Neural progenitor cell (in vitro differentiated cells): Measurements from ENCODE around the gene TBC1D20. TPM values are rescaled to one million over a fixed set of nuclear protein-coding genes. Genes with fewer than 3 reads are reported as not detected.

Experiments used
- DNase-seq: peaks from one replicate; pipeline ENCODE4 v3.0.0-alpha.2; 2016; ENCODE audit warnings: low spot score
- H2AFZ ChIP-seq: fragments of 200-600 bp; sonication (generic); replicated peaks from 2 replicates; pipeline ENCODE4 v1.6.1; 2016; ENCODE audit warnings: antibody characterized with exemption
- H3F3A ChIP-seq: fragments of 200-600 bp; sonication (generic); 2 replicates; pipeline ENCODE4 v1.6.1; 2016; ENCODE audit warnings: antibody characterized with exemption, low read depth
- H3K27ac ChIP-seq: fragments of 200-600 bp; sonication (generic); 2 replicates; pipeline ENCODE4 v1.5.1; 2016; ENCODE audit warnings: mild to moderate bottlenecking
- H3K27me3 ChIP-seq: fragments of 200-600 bp; sonication (generic); 2 replicates; pipeline ENCODE4 v1.6.1; 2016; ENCODE audit warnings: mild to moderate bottlenecking, moderate library complexity
- H3K36me3 ChIP-seq: fragments of 200-600 bp; sonication (generic); 2 replicates; pipeline ENCODE4 v1.5.1; 2016
- H3K4me1 ChIP-seq: fragments of 200-600 bp; sonication (generic); 2 replicates; pipeline ENCODE4 v1.6.1; 2016; ENCODE audit warnings: mixed run types
- H3K4me2 ChIP-seq: fragments of 200-600 bp; sonication (generic); 2 replicates; pipeline ENCODE4 v1.6.1; 2016
- H3K4me3 ChIP-seq: fragments of 200-600 bp; sonication (generic); 2 replicates; pipeline ENCODE4 v1.5.1; 2016
- H3K79me2 ChIP-seq: fragments of 200-600 bp; sonication (generic); 2 replicates; pipeline ENCODE4 v1.6.1; 2016; ENCODE audit warnings: low read depth
- H3K9ac ChIP-seq: fragments of 200-600 bp; sonication (generic); 2 replicates; pipeline ENCODE4 v1.6.1; 2016
- H3K9me3 ChIP-seq: fragments of 200-600 bp; sonication (generic); 2 replicates; pipeline ENCODE4 v1.5.1; 2016; ENCODE audit warnings: low read depth
- H4K20me1 ChIP-seq: fragments of 200-600 bp; sonication (generic); 2 replicates; pipeline ENCODE4 v1.6.1; 2016; ENCODE audit warnings: low read depth
- H3K27ac Mint-ChIP-seq: 3 replicates; pipeline ENCODE4 v1.8.0; 2021; ENCODE audit warnings: mixed read lengths
- H3K27me3 Mint-ChIP-seq: 2 replicates; pipeline ENCODE4 v1.8.0; 2022; ENCODE audit warnings: low read depth, mild to moderate bottlenecking, inconsistent platforms, moderate library complexity, mixed read lengths; ENCODE audit not compliant: insufficient read depth
- H3K36me3 Mint-ChIP-seq: 3 replicates; pipeline ENCODE4 v1.8.0; 2021; ENCODE audit warnings: mixed read lengths
- H3K4me1 Mint-ChIP-seq: 3 replicates; pipeline ENCODE4 v1.8.0; 2021; ENCODE audit warnings: mixed read lengths
- H3K4me3 Mint-ChIP-seq: 3 replicates; pipeline ENCODE4 v1.8.0; 2021; ENCODE audit warnings: mild to moderate bottlenecking, moderate library complexity, mixed read lengths
- H3K9me3 Mint-ChIP-seq: 3 replicates; pipeline ENCODE4 v1.8.0; 2020; ENCODE audit warnings: mixed read lengths
- CTCF ChIP-seq: fragments of 200-600 bp; sonication (generic); IDR thresholded peaks from 2 replicates; pipeline ENCODE4 v1.5.1; 2017; ENCODE audit warnings: antibody characterized with exemption, mild to moderate bottlenecking
- EZH2 ChIP-seq: fragments of 200-600 bp; sonication (generic); IDR thresholded peaks from 2 replicates; pipeline ENCODE4 v1.6.1; 2017; ENCODE audit warnings: antibody characterized with exemption, mild to moderate bottlenecking, moderate library complexity
- EZH2phosphoT487 ChIP-seq: fragments of 200-600 bp; sonication (generic); IDR thresholded peaks from 2 replicates; pipeline ENCODE4 v1.6.1; 2017; ENCODE audit warnings: antibody characterized with exemption
- total RNA-seq: library from RNA; depleted of rRNA; stranded (reverse); fragments of >200 nt; gene quantifications from 2 replicates; pipeline ENCODE4 v1.2.3, GENCODE V29; 2015; ENCODE audit warnings: low replicate concordance

The TBC1D20 gene
- total RNA-seq, 1 donor from 2014 or later = 23.2 TPM

- H3K4me3 Mint-ChIP-seq = no peak overlapping the region
- TF ChIP-seq EZH2 (no peak), CTCF (no peak), EZH2phosphoT487 (no peak)
- H3K27ac Mint-ChIP-seq = no peak overlapping the region
- H3K36me3 Mint-ChIP-seq = peaks cover 53% of the 10 kb centered on the region
- no peak for DNase-seq
- H3K4me1 ChIP-seq = no peaks in the 10 kb centered on the region
- no peak overlapping the region for H3K9ac ChIP-seq
- H3K9me3 ChIP-seq = no peaks in the 10 kb centered on the region
- H3K9me3 Mint-ChIP-seq = no peaks in the 10 kb centered on the region
- H3K4me1 Mint-ChIP-seq = no peaks in the 10 kb centered on the region
- no peaks in the 10 kb centered on the region for H3K27me3 ChIP-seq
- no peaks in the 10 kb centered on the region for H3K27me3 Mint-ChIP-seq
- no peak overlapping the region for H3K27ac ChIP-seq
- no peak overlapping the region for H3K4me2 ChIP-seq
- H3F3A ChIP-seq = peaks cover 15% of the 10 kb centered on the region
- H4K20me1 ChIP-seq = peaks cover 24% of the 10 kb centered on the region
- H3K79me2 ChIP-seq = no peaks in the 10 kb centered on the region
- no peak overlapping the region for H3K4me3 ChIP-seq
- H3K36me3 ChIP-seq = peaks cover 30% of the 10 kb centered on the region
- no peak overlapping the region for H2AFZ ChIP-seq
Measured at GRCh38 chr20:487655-488054, 25.3 kb upstream of the TBC1D20 start.

- DNase-seq = no peak
- Mint-ChIP-seq H3K4me1 (no peaks in the 10 kb centered on the region), H3K36me3 (peaks cover 47% of the 10 kb centered on the region), H3K9me3 (no peaks in the 10 kb centered on the region), H3K27me3 (no peaks in the 10 kb centered on the region), H3K4me3 (no peak overlapping the region), H3K27ac (no peak overlapping the region)
- Histone ChIP-seq H3K4me2 (no peak overlapping the region), H3K4me1 (no peaks in the 10 kb centered on the region), H3K36me3 (peaks cover 15% of the 10 kb centered on the region), H3K79me2 (no peaks in the 10 kb centered on the region), H3K9me3 (no peaks in the 10 kb centered on the region), H3K27me3 (no peaks in the 10 kb centered on the region), H3K9ac (no peak overlapping the region), H4K20me1 (peaks cover 25% of the 10 kb centered on the region), H3F3A (peaks cover 31% of the 10 kb centered on the region), H2AFZ (no peak overlapping the region), H3K4me3 (no peak overlapping the region), H3K27ac (no peak overlapping the region)
- TF ChIP-seq CTCF = no peak
- no peak for TF ChIP-seq EZH2phosphoT487
- TF ChIP-seq EZH2 = no peak
Measured at GRCh38 chr20:483815-484644, 21.7 kb upstream of the TBC1D20 start.

- Histone ChIP-seq H4K20me1 (peaks cover 18% of the 10 kb centered on the region), H3K4me3 (no peak overlapping the region), H2AFZ (no peak overlapping the region), H3K9me3 (no peaks in the 10 kb centered on the region), H3K27ac (no peak overlapping the region), H3K27me3 (no peaks in the 10 kb centered on the region), H3K36me3 (peaks cover 6% of the 10 kb centered on the region), H3F3A (peaks cover 31% of the 10 kb centered on the region), H3K79me2 (no peaks in the 10 kb centered on the region), H3K4me1 (no peaks in the 10 kb centered on the region), H3K4me2 (no peak overlapping the region), H3K9ac (no peak overlapping the region)
- Mint-ChIP-seq H3K4me1 (no peaks in the 10 kb centered on the region), H3K4me3 (no peak overlapping the region), H3K27ac (no peak overlapping the region), H3K9me3 (no peaks in the 10 kb centered on the region), H3K36me3 (peaks cover 35% of the 10 kb centered on the region), H3K27me3 (no peaks in the 10 kb centered on the region)
- TF ChIP-seq EZH2 (no peak), EZH2phosphoT487 (no peak), CTCF (no peak)
- no peak for DNase-seq
Measured at GRCh38 chr20:481167-481566, 18.8 kb upstream of the TBC1D20 start.
